Choroid plexus epithelial cell (primary cell): ENCODE measurements around the gene ONECUT1.
A peak's percentile ranks its signal among the peaks of the same experiment; 100 is the strongest.

ENCODE experiments used
- DNase-seq: peaks from one replicate; pipeline ENCODE4 v3.0.0-alpha.2; 2010; ENCODE audit warnings: low read depth
- H3K4me3 ChIP-seq: 2 replicates; pipeline ENCODE4 v1.5.1; 2011; ENCODE audit warnings: low read depth, mild to moderate bottlenecking, control low read depth, low read length, moderate library complexity
- TF ChIP-seq, protein P1 (sequence below): conservative IDR thresholded peaks from 2 replicates; pipeline ENCODE4 v1.5.1; 2011; ENCODE audit warnings: low read depth, mild to moderate bottlenecking, control low read depth, inconsistent platforms, low read length, moderate library complexity

The ONECUT1 gene

DNA sequence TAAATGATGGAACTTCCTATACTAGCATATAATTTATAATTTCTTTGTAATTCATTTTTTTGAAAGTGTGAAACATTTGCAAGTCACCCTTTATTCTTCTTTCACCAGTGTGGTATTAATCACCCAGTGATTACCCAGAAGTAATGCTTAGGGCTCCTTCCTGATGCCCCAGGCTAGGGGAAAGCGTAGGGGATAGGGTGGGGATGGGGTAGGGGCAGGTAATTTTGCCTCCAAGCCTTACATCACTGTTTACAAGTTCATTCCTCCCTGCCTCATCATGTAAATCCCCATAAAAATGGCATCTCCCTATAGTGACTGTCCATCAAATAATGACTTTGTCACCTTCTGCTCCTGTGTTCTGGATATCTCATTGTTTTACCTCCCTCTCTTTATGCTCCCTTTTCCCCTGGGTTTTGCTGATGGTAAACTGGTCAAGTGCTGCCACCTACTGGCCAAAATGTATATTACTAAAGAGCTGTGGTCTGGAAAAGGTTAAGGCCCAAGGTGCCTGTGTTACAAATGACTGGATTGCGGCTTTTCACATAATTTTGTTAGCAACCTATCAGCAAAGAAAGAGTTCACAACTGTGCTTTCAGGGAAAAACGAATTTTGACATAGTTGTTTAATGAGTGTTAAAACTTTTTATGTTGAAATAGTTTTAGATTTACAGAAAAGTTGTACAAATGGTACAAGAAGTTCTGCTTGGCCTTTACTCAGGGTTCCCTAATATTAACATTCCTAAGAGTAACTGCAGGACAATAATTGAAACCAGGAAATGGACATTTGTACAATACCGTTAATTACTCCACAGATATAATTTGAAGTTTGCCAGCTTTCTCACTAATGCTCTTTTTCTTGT, 54.7 kb downstream of the ONECUT1 start:
- H3K4me3 ChIP-seq = no peak overlapping the region
- TF ChIP-seq, protein P1, sequence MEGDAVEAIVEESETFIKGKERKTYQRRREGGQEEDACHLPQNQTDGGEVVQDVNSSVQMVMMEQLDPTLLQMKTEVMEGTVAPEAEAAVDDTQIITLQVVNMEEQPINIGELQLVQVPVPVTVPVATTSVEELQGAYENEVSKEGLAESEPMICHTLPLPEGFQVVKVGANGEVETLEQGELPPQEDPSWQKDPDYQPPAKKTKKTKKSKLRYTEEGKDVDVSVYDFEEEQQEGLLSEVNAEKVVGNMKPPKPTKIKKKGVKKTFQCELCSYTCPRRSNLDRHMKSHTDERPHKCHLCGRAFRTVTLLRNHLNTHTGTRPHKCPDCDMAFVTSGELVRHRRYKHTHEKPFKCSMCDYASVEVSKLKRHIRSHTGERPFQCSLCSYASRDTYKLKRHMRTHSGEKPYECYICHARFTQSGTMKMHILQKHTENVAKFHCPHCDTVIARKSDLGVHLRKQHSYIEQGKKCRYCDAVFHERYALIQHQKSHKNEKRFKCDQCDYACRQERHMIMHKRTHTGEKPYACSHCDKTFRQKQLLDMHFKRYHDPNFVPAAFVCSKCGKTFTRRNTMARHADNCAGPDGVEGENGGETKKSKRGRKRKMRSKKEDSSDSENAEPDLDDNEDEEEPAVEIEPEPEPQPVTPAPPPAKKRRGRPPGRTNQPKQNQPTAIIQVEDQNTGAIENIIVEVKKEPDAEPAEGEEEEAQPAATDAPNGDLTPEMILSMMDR = peak; percentile 81
- peak; percentile 85 for DNase-seq

DNA sequence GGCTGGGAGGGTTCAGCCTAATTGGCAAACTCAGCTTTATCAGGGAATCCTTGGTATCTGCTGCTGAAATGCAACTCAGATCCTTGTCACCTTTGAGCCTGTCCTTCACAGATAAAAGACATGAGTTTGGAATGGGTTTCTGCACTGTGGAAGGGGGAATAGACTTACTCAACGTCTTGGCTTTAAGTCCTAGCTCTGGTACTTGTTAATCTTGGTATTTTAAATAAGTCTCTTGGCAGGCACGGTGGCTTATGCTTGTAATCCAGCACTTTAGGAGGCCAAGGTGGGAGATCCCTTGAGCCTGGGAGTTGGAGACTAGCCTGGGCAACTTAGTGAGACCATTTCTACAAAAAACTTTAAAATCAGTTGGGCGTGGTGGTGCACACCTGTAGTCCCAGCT, 55.8 kb downstream of the ONECUT1 start:
- TF ChIP-seq, protein P1 = no peak
- H3K4me3 ChIP-seq = no peak overlapping the region
- no peak for DNase-seq

DNA sequence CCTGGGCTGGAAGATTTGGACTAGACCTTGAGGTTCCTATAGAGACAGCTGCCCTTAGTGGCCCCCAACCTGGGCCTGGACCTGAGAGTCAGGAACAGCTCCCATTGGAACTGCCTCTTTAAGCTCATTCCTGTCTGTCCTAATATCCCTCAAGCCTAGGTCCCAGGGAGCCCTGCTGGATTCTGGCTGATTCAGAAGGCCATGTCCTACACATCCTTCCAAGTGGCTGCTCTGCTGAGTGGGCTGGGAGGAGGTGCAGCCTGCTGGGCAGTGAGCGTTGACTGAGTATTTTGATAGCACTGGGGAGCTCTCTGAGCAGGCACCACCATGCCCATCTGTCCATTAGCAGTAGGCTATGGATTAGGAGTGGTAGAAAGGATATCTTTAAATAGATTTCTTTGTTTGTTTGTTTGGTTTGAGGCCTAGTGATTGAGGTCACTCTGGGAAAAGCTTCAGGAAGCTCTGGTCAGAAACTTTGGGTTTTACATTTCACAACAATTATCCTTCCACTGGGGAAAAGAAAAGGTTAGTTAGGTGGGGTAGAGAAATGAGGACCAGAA, 56.4 kb downstream of the ONECUT1 start:
- TF ChIP-seq, protein P1 = no peak
- no peak for DNase-seq
- H3K4me3 ChIP-seq = no peak overlapping the region

DNA sequence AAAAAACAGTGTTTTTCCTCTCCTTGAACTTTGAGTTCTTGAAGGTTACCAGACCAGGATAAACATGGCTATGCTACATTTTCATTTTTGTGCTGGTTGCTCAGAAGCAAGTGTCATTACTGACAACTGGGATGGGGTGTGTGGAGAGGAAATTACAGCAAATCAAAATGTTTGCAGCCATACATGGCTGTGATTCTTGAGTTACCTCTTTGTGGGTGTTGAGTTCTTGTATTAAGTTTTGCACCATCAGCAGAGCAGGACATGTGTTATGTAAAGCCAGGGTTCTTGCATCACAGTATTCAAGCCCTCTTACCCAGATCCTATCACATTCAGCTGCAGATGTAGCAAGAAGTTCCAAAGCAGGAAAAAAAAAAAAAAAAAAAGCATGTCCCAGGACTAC, 57.0 kb downstream of the ONECUT1 start:
- H3K4me3 ChIP-seq = no peak overlapping the region
- DNase-seq = peak; percentile 84
- TF ChIP-seq, protein P1 = no peak

DNA sequence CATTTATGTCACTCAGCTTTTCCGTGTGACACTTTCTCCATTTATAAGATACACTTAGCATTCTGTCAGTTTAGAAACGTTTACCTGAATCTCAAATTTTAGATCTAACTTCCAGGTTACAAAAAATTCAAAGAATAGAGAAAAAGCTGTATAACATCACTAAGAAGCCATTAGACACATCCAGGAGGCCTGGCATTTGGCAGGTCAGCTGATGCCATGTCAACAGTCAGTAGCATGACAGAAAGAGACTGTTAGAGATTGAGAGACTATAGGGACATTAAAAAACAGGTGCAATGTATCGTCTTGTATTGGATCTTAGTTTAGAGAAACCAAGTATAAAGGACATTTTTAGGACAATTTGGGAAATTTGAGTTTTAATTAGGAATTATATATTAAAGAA, 57.6 kb downstream of the ONECUT1 start:
- H3K4me3 ChIP-seq = no peak overlapping the region
- no peak for DNase-seq
- TF ChIP-seq, protein P1 = no peak

DNA sequence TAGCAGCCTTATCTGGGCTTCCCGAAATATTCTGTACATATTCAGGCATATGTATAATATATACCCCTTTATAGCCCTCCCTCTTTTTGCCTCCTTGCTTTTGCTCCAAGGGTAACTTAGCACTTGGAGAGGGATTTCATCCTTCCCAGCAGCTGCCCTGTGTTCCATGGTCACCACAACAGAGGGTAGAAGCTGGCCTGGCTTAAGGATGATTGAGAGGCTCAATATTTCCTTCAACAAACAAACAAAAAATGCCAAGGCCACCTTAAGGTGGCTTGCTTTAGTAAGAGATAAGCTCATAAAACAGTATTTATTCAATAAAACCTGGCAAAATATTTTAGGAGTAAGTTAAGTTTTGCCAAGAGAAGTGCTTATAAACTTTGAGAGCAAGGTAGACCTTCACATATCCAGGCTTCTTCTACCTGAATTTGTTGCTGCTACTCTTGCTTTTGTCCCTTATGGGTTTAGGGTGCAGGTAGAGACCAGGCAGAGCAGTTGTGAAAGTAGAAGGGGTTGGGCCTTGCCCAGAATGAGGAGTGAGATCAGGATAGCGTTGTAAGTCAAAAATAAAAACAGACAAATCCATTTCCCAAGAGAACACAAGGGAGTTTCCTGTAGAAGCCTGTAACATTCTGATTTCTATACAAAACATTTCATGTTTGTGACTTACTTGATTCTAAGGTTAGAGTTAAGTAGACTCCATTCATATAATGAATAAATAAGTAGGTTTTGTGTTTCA, 58.2 kb downstream of the ONECUT1 start:
- no peak overlapping the region for H3K4me3 ChIP-seq
- TF ChIP-seq, protein P1 = no peak
- DNase-seq = no peak
